Measurements from ENCODE around the gene ZNF878.

Gene ZNF878

GRCh38 chr19:12034620-12035019, 18.1 kb downstream of the ZNF878 start:
- DNase-seq: no peak

GRCh38 chr19:12034198-12034597, 18.6 kb downstream of the ZNF878 start:
- no peak for DNase-seq

GRCh38 chr19:12015753-12016116, 37.0 kb downstream of the ZNF878 start:
- no peak for DNase-seq

GRCh38 chr19:12015015-12015752, 37.6 kb downstream of the ZNF878 start:
- DNase-seq: no peak

GRCh38 chr19:12000152-12000981, 52.4 kb downstream of the ZNF878 start:
- no peak for DNase-seq

- DNase-seq: no peak
These were observed 57.6 kb downstream of the ZNF878 start for GRCh38 chr19:11995174-11995573.

Measured in NCI-H1105 treated with DMSO at 0.1 percent for 48 hours (cell line).